ENCODE data around the gene PUM1. TPM values are rescaled to one million over a fixed set of nuclear protein-coding genes. Genes with fewer than 3 reads are reported as not detected.
A peak's percentile ranks its signal among the peaks of the same experiment; 100 is the strongest.
"Not testable (repeated sequence)": the region's sequence is repeated elsewhere in the genome, so short reads cannot be mapped to it uniquely, and the experiment has no call there.

Gene PUM1
- polyA plus RNA-seq, 3 donors from 2014 or later: 63.3 to 105 (median 103) TPM

DNA sequence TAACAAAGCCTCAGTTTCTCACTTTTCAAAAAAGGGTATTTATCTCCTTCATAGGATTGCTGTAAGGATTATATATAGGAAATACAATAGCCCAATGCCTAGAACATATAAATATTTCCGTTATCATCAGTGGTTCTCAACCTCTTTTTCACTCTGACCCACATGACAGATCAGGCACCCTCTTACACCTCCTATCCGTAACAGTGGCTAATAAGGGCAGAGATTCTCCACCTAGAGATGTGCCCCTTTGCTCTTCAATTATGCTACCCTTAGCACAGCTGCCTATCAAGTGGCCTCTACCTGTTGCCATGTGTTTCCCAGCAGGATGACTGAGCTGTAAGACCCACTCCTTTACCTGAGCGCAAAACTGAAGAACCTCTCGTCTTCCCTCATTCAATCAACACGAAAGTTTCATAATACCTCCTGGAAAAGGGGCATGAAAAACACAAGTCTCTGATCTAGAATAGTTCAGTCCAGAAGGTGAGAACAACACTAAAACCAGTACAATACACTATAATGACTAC is 10.5 kb downstream of the PUM1 start:
- peak overlapping the region in 4 of 5 donors; percentile 2 to 58 (median 22) for H3K4me3 Mint-ChIP-seq
- no peak for DNase-seq
- peaks cover 56 to 64% of the 10 kb centered on the region in 2 donors for H3K4me1 Mint-ChIP-seq
- peaks cover 0 to 2% (median 0%) of the 10 kb centered on the region in 3 donors for H3K27me3 Mint-ChIP-seq (ENCODE audit: low read depth in 3 of 3)
- no peaks in the 10 kb centered on the region for H3K9me3 Mint-ChIP-seq
- H3K27ac Mint-ChIP-seq: peak overlapping the region; percentile 0 to 58 (median 20)
- peaks cover 0 to 19% (median 8%) of the 10 kb centered on the region in 3 donors for H3K36me3 Mint-ChIP-seq

GRCh38 chr1:31054349-31054748 is 11.2 kb downstream of the PUM1 start:
- Mint-ChIP-seq H3K36me3 (peaks cover 0 to 19% (median 8%) of the 10 kb centered on the region in 3 donors), H3K9me3 (no peaks in the 10 kb centered on the region), H3K27ac (peak overlapping the region in 4 of 6 donors; percentile 12 to 69 (median 42)), H3K4me3 (peak overlapping the region in 2 of 5 donors; percentile 10 to 58), H3K4me1 (peaks cover 54 to 60% of the 10 kb centered on the region in 2 donors), H3K27me3 (ENCODE audit: low read depth in 3 of 3) (peaks cover 0 to 2% (median 0%) of the 10 kb centered on the region in 3 donors)
- DNase-seq: no peak

GRCh38 chr1:31052613-31053012 is 12.9 kb downstream of the PUM1 start:
- DNase-seq; H3K36me3 Mint-ChIP-seq; H3K4me3 Mint-ChIP-seq; H3K9me3 Mint-ChIP-seq; H3K27me3 Mint-ChIP-seq (ENCODE audit: low read depth in 3 of 3): not testable (repeated sequence)
- peaks cover 44 to 54% of the 10 kb centered on the region in 2 donors for H3K4me1 Mint-ChIP-seq
- peak overlapping the region in 1 of 6 donors; percentile 73 for H3K27ac Mint-ChIP-seq

GRCh38 chr1:31051611-31052010 is 13.9 kb downstream of the PUM1 start:
- Mint-ChIP-seq H3K4me1 (peaks cover 53 to 61% of the 10 kb centered on the region in 2 donors), H3K36me3 (peaks cover 0 to 4% (median 0%) of the 10 kb centered on the region in 3 donors), H3K4me3 (no peak overlapping the region), H3K27me3 (ENCODE audit: low read depth in 3 of 3) (no peaks in the 10 kb centered on the region), H3K9me3 (no peaks in the 10 kb centered on the region), H3K27ac (no peak overlapping the region)
- no peak for DNase-seq

DNA sequence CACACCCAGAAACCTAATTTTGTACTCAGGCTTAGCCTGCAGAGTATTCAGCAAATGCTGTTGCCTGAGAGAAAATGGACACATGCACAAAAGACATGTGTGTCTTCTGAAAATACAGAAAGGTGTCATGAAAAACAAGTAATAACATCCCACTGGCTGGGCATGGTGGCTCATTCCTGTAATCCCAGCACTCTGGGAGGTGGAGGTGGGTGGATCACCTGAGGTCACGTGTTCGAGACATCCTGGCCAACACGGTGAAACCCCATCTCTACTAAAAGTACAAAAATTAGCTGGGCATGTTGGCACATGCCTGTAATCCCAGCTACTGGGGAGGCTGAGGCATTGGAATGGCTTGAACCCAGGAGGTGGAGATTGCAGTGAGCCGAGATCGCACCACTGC is 18.0 kb downstream of the PUM1 start:
- H3K36me3 Mint-ChIP-seq; DNase-seq; H3K27me3 Mint-ChIP-seq (ENCODE audit: low read depth in 3 of 3); H3K9me3 Mint-ChIP-seq: not testable (repeated sequence)
- H3K4me3 Mint-ChIP-seq: peak overlapping the region in 3 of 5 donors; percentile 10 to 27 (median 18)
- H3K27ac Mint-ChIP-seq: peak overlapping the region in 3 of 6 donors; percentile 39 to 81 (median 43)
- peaks cover 48 to 58% of the 10 kb centered on the region in 2 donors for H3K4me1 Mint-ChIP-seq

GRCh38 chr1:31043631-31044030 is 21.9 kb downstream of the PUM1 start:
- H3K36me3 Mint-ChIP-seq: peaks cover 5 to 11% (median 7%) of the 10 kb centered on the region in 3 donors
- H3K9me3 Mint-ChIP-seq: no peaks in the 10 kb centered on the region
- DNase-seq: no peak
- H3K4me1 Mint-ChIP-seq: peaks cover 53 to 62% of the 10 kb centered on the region in 2 donors
- H3K27me3 Mint-ChIP-seq (ENCODE audit: low read depth in 3 of 3): peaks cover 0 to 2% (median 0%) of the 10 kb centered on the region in 3 donors
- H3K4me3 Mint-ChIP-seq: no peak overlapping the region
- peak overlapping the region in 1 of 6 donors; percentile 32 for H3K27ac Mint-ChIP-seq

GRCh38 chr1:31042656-31043055 is 22.9 kb downstream of the PUM1 start:
- no peak overlapping the region for H3K4me3 Mint-ChIP-seq
- H3K27me3 Mint-ChIP-seq (ENCODE audit: low read depth in 3 of 3): peaks cover 0 to 2% (median 0%) of the 10 kb centered on the region in 3 donors
- no peaks in the 10 kb centered on the region for H3K9me3 Mint-ChIP-seq
- H3K36me3 Mint-ChIP-seq: peaks cover 5 to 11% (median 7%) of the 10 kb centered on the region in 3 donors
- peak overlapping the region in 1 of 6 donors; percentile 7 for H3K27ac Mint-ChIP-seq
- peaks cover 57 to 63% of the 10 kb centered on the region in 2 donors for H3K4me1 Mint-ChIP-seq
- DNase-seq: no peak

- H3K27me3 Mint-ChIP-seq (ENCODE audit: low read depth in 3 of 3): peaks cover 0 to 2% (median 0%) of the 10 kb centered on the region in 3 donors
Measured at GRCh38 chr1:31041529-31041928, 24.0 kb downstream of the PUM1 start.

DNA sequence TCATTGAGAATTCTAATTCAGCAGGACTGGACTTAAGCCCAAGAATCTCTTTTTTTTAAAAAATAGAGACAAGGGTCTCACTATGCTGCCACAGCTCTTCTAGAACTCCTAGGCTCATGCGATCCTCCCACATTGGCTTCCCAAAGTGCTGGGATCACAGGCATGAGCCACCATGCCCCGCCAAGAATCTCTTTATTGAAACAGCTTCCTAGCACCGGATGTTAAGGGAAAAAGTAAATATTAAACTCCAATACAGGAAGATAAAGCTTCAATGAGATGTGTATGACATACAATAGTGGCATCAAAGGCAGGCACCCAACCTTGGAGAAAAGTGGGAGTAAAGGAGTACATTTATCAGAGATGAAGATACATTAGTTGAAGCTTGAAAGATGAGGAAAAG is 25.5 kb downstream of the PUM1 start:
- Mint-ChIP-seq H3K4me1 (peaks cover 59 to 73% of the 10 kb centered on the region in 2 donors), H3K27ac (peak overlapping the region in 1 of 6 donors; percentile 1), H3K9me3 (no peaks in the 10 kb centered on the region), H3K36me3 (peaks cover 5 to 17% (median 7%) of the 10 kb centered on the region in 3 donors), H3K4me3 (no peak overlapping the region), H3K27me3 (ENCODE audit: low read depth in 3 of 3) (peaks cover 0 to 2% (median 0%) of the 10 kb centered on the region in 3 donors)
- DNase-seq: no peak

More at GRCh38 chr1:31041529-31041928, 24.0 kb downstream of the PUM1 start:
- Mint-ChIP-seq H3K4me1 (peaks cover 56 to 63% of the 10 kb centered on the region in 2 donors), H3K9me3 (no peaks in the 10 kb centered on the region), H3K27ac (peak overlapping the region in 2 of 6 donors; percentile 34 to 61), H3K36me3 (peaks cover 5 to 17% (median 7%) of the 10 kb centered on the region in 3 donors), H3K4me3 (no peak overlapping the region)
- DNase-seq: no peak

GRCh38 chr1:31038935-31039334 is 26.6 kb downstream of the PUM1 start:
- H3K27me3 Mint-ChIP-seq (ENCODE audit: low read depth in 3 of 3); DNase-seq; H3K4me3 Mint-ChIP-seq; H3K9me3 Mint-ChIP-seq; H3K27ac Mint-ChIP-seq: not testable (repeated sequence)
- Mint-ChIP-seq H3K36me3 (peaks cover 5 to 17% (median 7%) of the 10 kb centered on the region in 3 donors), H3K4me1 (peaks cover 67 to 82% of the 10 kb centered on the region in 2 donors)

DNA sequence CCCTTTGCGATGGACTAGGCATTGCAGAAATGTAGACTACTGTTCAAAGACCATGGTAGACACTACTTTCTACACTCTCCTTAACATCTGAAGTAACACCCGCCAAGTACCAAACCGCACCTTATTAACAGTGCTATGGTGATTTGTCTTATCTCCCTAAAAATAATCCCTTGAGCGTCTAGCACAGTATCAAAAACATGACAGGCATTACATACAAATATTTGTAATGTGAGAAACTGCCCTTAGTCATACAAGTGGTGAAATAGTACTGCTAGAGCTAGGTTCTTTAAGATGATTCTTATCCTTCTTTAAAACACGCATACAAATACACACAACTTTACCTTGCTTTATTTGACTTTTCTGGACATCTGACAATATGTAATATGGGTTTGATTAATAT is 27.2 kb downstream of the PUM1 start:
- no peaks in the 10 kb centered on the region for H3K9me3 Mint-ChIP-seq
- DNase-seq: no peak
- H3K27me3 Mint-ChIP-seq (ENCODE audit: low read depth in 3 of 3): peaks cover 0 to 2% (median 0%) of the 10 kb centered on the region in 3 donors
- H3K27ac Mint-ChIP-seq: peak overlapping the region in 4 of 6 donors; percentile 7 to 36 (median 15)
- H3K36me3 Mint-ChIP-seq: peaks cover 0 to 13% (median 3%) of the 10 kb centered on the region in 3 donors
- peaks cover 67 to 82% of the 10 kb centered on the region in 2 donors for H3K4me1 Mint-ChIP-seq
- no peak overlapping the region for H3K4me3 Mint-ChIP-seq

GRCh38 chr1:31036749-31037500 is 28.6 kb downstream of the PUM1 start:
- H3K27me3 Mint-ChIP-seq (ENCODE audit: low read depth in 3 of 3): no peaks in the 10 kb centered on the region
- DNase-seq: no peak
- H3K27ac Mint-ChIP-seq: peak overlapping the region in 3 of 6 donors; percentile 12 to 76 (median 29)
- no peaks in the 10 kb centered on the region for H3K9me3 Mint-ChIP-seq
- H3K36me3 Mint-ChIP-seq: peaks cover 0 to 9% (median 0%) of the 10 kb centered on the region in 3 donors
- peaks cover 63 to 76% of the 10 kb centered on the region in 2 donors for H3K4me1 Mint-ChIP-seq
- peak overlapping the region in 1 of 5 donors; percentile 7 for H3K4me3 Mint-ChIP-seq

GRCh38 chr1:31033598-31033997 is 31.9 kb downstream of the PUM1 start:
- peaks cover 73 to 84% of the 10 kb centered on the region in 2 donors for H3K4me1 Mint-ChIP-seq
- no peaks in the 10 kb centered on the region for H3K27me3 Mint-ChIP-seq (ENCODE audit: low read depth in 3 of 3)
- no peak overlapping the region for H3K4me3 Mint-ChIP-seq
- H3K9me3 Mint-ChIP-seq: no peaks in the 10 kb centered on the region
- no peak for DNase-seq
- peak overlapping the region in 2 of 6 donors; percentile 12 to 32 for H3K27ac Mint-ChIP-seq
- peaks cover 0 to 6% (median 0%) of the 10 kb centered on the region in 3 donors for H3K36me3 Mint-ChIP-seq

- H3K27me3 Mint-ChIP-seq (ENCODE audit: low read depth in 3 of 3): no peaks in the 10 kb centered on the region
- peaks cover 73 to 86% of the 10 kb centered on the region in 2 donors for H3K4me1 Mint-ChIP-seq
- peak overlapping the region in 1 of 6 donors; percentile 12 for H3K27ac Mint-ChIP-seq
- H3K4me3 Mint-ChIP-seq: no peak overlapping the region
- peaks cover 0 to 6% (median 2%) of the 10 kb centered on the region in 3 donors for H3K36me3 Mint-ChIP-seq
- H3K9me3 Mint-ChIP-seq: no peaks in the 10 kb centered on the region
- DNase-seq: no peak
Measured at GRCh38 chr1:31032266-31032665, 33.3 kb downstream of the PUM1 start.

All from immature natural killer cell (primary cell).